ENCODE measurements around the gene NPHP4. TPM values are rescaled to one million over a fixed set of nuclear protein-coding genes. Genes with fewer than 3 reads are reported as not detected.

NPHP4 gene
- total and polyA plus RNA-seq, 9 of the 15 experiments (the other 6 are each of a cell fraction or from before 2014, with no cell fraction given) = 0.52 to 26.2 (median 6.7) TPM

DNA sequence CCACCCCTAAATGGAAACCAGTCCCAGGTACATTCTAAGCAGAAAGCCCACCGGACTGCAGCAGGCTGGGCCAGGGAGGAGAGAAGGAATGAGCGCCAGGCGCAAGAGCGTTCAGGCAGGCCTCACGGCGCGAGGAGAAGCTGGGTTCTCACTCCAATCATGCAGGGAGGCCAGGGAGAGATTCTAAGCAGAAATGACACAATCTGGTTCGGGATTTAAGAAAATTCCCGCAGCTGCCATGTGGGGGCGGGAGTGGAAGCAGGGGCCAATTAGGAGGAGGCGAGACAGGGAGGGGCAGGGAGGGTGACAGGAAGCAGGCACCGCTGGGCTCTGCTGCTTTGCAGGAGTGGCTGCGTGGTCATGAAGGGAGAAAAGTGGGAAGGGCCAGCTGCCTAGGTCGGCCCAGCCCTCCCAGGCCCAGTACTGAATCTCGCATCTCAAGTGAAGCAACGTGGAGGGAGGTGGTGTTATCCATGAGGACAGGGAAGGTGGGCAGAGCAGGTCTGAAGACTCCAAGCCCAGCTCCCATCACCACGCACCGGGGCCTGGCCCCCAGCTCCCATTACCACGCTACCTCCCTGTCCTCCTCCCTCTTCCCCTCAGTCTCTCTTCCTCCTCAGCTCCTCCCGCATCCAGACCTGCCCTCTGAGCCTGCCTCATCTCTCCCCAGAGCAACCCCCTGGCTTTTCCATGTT is 11.8 kb downstream of the NPHP4 start (continued):
- TF ChIP-seq, protein P1, sequence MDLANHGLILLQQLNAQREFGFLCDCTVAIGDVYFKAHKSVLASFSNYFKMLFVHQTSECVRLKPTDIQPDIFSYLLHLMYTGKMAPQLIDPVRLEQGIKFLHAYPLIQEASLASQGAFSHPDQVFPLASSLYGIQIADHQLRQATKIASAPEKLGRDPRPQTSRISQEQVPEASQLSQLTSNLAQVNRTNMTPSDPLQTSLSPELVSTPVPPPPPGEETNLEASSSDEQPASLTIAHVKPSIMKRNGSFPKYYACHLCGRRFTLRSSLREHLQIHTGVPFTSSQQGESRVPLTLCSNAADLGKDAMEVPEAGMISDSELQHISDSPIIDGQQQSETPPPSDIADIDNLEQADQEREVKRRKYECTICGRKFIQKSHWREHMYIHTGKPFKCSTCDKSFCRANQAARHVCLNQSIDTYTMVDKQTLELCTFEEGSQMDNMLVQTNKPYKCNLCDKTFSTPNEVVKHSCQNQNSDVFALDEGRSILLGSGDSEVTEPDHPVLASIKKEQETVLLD (IDR thresholded peaks at IDR 0.05) = no peak
- no peak for TF ChIP-seq CHCHD3 (CRISPR knock-in tag; IDR thresholded peaks at IDR 0.05)
- no peak for TF ChIP-seq TSC22D4 (tag; IDR thresholded peaks at IDR 0.05)

DNA sequence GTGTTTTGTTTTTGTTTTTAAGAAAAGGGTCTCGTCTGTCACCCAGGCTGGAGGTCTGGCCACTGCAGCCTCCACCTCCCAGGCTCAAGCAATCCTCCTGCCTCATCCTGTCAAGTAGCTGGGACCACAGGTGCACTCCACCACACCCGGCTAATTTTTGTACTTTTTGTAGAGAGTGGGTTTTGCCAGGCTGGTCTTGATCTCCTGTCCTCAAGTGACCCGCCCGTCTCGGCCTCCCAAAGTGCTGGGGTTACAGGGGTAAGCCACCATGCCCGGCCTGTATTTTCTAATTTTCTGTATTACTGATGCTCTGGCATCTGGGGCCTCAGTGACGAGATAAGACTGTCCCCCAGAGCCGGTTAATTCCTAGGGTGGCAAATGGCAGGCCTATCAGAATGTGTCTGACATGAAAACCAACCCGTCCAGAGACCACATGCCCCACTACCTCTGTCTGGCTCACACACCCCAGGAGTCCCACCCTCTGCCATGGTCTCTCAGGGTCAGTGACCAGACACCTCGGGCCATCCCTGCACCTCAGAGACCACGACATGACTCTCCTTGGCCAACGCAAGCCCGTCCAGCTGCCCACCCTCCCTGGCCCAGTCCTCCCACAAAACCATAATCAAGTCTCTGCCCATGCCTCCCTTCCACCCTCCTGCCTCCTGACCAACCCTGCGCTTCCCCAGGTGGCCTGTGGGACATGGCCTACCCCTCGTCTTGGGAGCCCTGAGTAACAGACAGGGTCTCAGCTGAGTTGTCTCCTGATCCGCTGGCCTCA is 12.5 kb downstream of the NPHP4 start:
- H2AFZ ChIP-seq (ENCODE audit: low read depth, low read length) = no peak overlapping the region
- no peak overlapping the region for H3K4me2 ChIP-seq (ENCODE audit: insufficient read depth, low read length)
- TF ChIP-seq ZBTB1 (CRISPR knock-in tag; IDR thresholded peaks at IDR 0.05; ENCODE audit: borderline replicate concordance, low read depth) (no peak), ATF1 (CRISPR knock-in tag; IDR thresholded peaks at IDR 0.05) (no peak), ATF1 (tag; IDR thresholded peaks at IDR 0.05) (no peak)
- no peaks in the 10 kb centered on the region for H3K79me2 ChIP-seq (ENCODE audit: control insufficient read depth, insufficient read depth, low read length)
- DNase-seq (ENCODE audit: extremely low read depth in 1 of 4, low spot score in 3 of 4) = no peak
- H3K9ac ChIP-seq (ENCODE audit: insufficient read depth in 1 of 2, low read depth in 2 of 2, low read length in 2 of 2) = peak overlapping the region in 1 of 2 experiments; percentile 60; a peak in 1 of 4 replicates
- BruUV-seq (replicated peaks) = no TSS peak
- POLR2A ChIA-PET = interaction anchor here (1.2 kb wide), 1 partner anchor 14 kb away, joined by 3 read pairs; no protein-coding TSS in a partner anchor
- 89% methylated on average over 16 of the region's 16 CpGs for WGBS (ENCODE audit: insufficient coverage, low coverage, missing lambda C conversion rate)
- no peaks in the 10 kb centered on the region for H3K27me3 ChIP-seq (ENCODE audit: control insufficient read depth in 2 of 2, insufficient read depth in 2 of 2, low read length in 2 of 2)
- no peak; the same call in 2 of the 3 replicates for ATAC-seq
- H3K9me3 ChIP-seq (replicated peaks; ENCODE audit: control insufficient read depth, insufficient read depth, low read depth, low read length) = no peaks in the 10 kb centered on the region
- CTCF ChIA-PET (ENCODE audit: low intra/inter-chr PET ratio) = interaction anchor here (1.6 kb wide), 1 partner anchor 265 kb away, joined by 6 read pairs; no protein-coding TSS in a partner anchor
- H3K4me3 ChIP-seq = no peak overlapping the region
- FAIRE-seq = no peak
- no peaks in the 10 kb centered on the region for H3K9me1 ChIP-seq (ENCODE audit: control insufficient read depth, insufficient read depth, low read length)
- H3K27ac ChIP-seq (ENCODE audit: extremely low read depth, low read depth, low read length) = no peak overlapping the region
- in situ Hi-C loops (cut with MboI) (no loop called here), intact Hi-C loops (cut with micrococcal nuclease) (loop anchor here (10.0 kb wide), 1 partner anchor 465 kb away; no protein-coding TSS in a partner anchor)
- peaks cover 20% of the 10 kb centered on the region in 2 experiments for H3K4me1 ChIP-seq (replicated peaks in 1 of 2; ENCODE audit: control insufficient read depth in 2 of 2, insufficient read depth in 2 of 2, low read length in 2 of 2)
- peaks cover 60% of the 10 kb centered on the region; the same call in 2 of the 3 replicates for H3K36me3 ChIP-seq (ENCODE audit: control insufficient read depth, insufficient read depth, low read length)
- H4K20me1 ChIP-seq (replicated peaks; ENCODE audit: control insufficient read depth, insufficient read depth, low read length) = no peaks in the 10 kb centered on the region
